ENCODE results near the gene SLC9A9. TPM values are rescaled to one million over a fixed set of nuclear protein-coding genes. Genes with fewer than 3 reads are reported as not detected.

Gene SLC9A9
- polyA plus RNA-seq, 1 donor, result 6.3 TPM

DNA sequence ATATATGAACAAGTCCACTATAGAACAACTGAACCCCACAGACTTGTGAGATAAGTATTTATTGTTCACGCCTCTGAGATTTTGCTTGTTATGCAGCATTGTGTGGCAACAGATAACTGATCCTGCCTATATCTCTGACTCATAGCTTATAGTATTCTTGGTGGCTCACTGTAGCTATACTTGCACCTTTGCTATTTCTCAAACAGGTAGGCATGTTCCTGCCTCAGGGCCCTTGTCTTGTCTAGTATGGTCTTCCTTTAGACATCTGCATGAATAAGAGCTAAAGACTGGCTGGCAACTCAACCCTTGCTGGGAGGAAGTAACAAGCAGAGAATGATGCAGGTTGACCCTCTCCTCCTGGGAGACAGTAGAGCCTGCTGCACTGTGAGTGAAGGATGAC is 472.6 kb downstream of the SLC9A9 start:
- H3K36me3 ChIP-seq (ENCODE audit: control insufficient read depth, insufficient read depth, low read length), result no peaks in the 10 kb centered on the region
- H3K27me3 ChIP-seq (ENCODE audit: control insufficient read depth, insufficient read depth, low read length), result no peaks in the 10 kb centered on the region
- H3K4me3 ChIP-seq (ENCODE audit: low read length), result no peak overlapping the region
- WGBS (ENCODE audit: insufficient coverage, low lambda C conversion rate), result no CpG with 5 or more reads among the region's 1 CpG
- no peak overlapping the region for H3K27ac ChIP-seq (ENCODE audit: low read length)
- H3K9me3 ChIP-seq (ENCODE audit: control insufficient read depth, low read depth, low read length), result no peaks in the 10 kb centered on the region
- no peaks in the 10 kb centered on the region for H3K4me1 ChIP-seq (ENCODE audit: control insufficient read depth, insufficient read depth, low read length)
- no peak for DNase-seq

DNA sequence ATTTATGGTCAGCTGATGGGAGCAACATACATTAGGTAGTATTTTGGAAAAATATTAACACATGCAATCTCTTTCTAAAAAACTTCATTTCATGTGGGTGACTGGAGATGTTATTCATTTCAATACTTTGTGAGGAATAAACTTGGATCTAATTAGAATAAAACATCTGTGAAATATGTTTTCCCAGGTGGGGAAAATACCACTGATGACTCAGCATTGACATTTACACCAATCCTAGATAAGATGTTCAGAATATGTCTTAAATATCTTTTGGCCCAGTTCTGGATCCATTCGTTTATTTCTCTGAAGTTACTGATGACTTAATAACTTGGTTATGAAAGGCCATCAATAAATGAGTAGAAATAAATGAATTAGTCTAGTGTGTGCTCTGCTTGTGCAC is 481.1 kb downstream of the SLC9A9 start:
- Histone ChIP-seq H3K4me1 (ENCODE audit: control insufficient read depth, insufficient read depth, low read length) (no peaks in the 10 kb centered on the region), H3K27me3 (ENCODE audit: control insufficient read depth, insufficient read depth, low read length) (no peaks in the 10 kb centered on the region), H3K27ac (ENCODE audit: low read length) (no peak overlapping the region), H3K36me3 (ENCODE audit: control insufficient read depth, insufficient read depth, low read length) (no peaks in the 10 kb centered on the region), H3K4me3 (ENCODE audit: low read length) (no peak overlapping the region), H3K9me3 (ENCODE audit: control insufficient read depth, low read depth, low read length) (no peaks in the 10 kb centered on the region)
- DNase-seq, result no peak
- no CpG with 5 or more reads among the region's 1 CpG for WGBS (ENCODE audit: insufficient coverage, low lambda C conversion rate)

DNA sequence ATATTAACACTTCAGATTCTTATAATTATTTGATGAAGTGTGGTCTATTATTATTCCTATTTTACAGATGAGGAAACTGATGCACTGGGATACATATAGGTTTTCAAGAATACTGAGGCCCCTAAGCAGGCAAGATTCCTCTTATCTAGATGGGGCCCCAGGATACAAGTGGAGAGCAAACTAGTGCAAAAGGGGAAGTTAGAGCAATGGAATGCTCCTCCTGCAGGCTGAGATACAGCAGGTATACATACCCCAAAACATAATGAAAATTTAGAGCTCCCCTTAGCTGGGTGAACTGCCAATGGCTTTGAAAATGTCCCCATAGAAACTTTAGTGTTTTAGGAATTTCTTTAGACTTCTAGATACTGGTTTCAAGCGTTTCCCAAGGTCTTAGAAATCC is 481.6 kb downstream of the SLC9A9 start:
- Histone ChIP-seq H3K27ac (ENCODE audit: low read length) (no peak overlapping the region), H3K9me3 (ENCODE audit: control insufficient read depth, low read depth, low read length) (no peaks in the 10 kb centered on the region), H3K36me3 (ENCODE audit: control insufficient read depth, insufficient read depth, low read length) (no peaks in the 10 kb centered on the region), H3K4me3 (ENCODE audit: low read length) (no peak overlapping the region), H3K27me3 (ENCODE audit: control insufficient read depth, insufficient read depth, low read length) (no peaks in the 10 kb centered on the region), H3K4me1 (ENCODE audit: control insufficient read depth, insufficient read depth, low read length) (no peaks in the 10 kb centered on the region)
- no CpG with 5 or more reads among the region's 1 CpG for WGBS (ENCODE audit: insufficient coverage, low lambda C conversion rate)
- DNase-seq, result no peak

DNA sequence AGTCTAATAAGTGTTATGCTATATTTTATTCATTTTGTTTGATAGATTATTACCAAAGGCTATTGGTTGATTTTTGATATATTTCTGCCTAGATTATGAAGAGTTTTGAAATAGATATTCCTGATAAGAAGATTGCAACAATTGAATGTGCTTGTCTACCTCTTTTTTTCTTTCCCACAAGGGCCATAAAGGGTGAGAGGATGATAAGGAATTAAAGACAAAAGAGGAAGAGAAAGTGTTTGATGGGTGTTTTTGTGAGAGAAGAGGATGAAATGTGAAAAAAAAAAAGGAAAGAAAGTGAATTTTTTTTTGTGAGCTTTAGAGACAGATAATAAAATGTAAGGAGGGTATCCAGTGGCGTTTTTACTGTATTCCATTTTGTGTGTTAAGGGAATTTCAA is 484.3 kb downstream of the SLC9A9 start:
- no peaks in the 10 kb centered on the region for H3K9me3 ChIP-seq (ENCODE audit: control insufficient read depth, low read depth, low read length)
- H3K27ac ChIP-seq (ENCODE audit: low read length), result no peak overlapping the region
- WGBS (ENCODE audit: insufficient coverage, low lambda C conversion rate), result 80% methylated on average over 1 of the region's 1 CpG
- no peaks in the 10 kb centered on the region for H3K4me1 ChIP-seq (ENCODE audit: control insufficient read depth, insufficient read depth, low read length)
- no peaks in the 10 kb centered on the region for H3K27me3 ChIP-seq (ENCODE audit: control insufficient read depth, insufficient read depth, low read length)
- no peaks in the 10 kb centered on the region for H3K36me3 ChIP-seq (ENCODE audit: control insufficient read depth, insufficient read depth, low read length)
- DNase-seq, result no peak
- no peak overlapping the region for H3K4me3 ChIP-seq (ENCODE audit: low read length)

DNA sequence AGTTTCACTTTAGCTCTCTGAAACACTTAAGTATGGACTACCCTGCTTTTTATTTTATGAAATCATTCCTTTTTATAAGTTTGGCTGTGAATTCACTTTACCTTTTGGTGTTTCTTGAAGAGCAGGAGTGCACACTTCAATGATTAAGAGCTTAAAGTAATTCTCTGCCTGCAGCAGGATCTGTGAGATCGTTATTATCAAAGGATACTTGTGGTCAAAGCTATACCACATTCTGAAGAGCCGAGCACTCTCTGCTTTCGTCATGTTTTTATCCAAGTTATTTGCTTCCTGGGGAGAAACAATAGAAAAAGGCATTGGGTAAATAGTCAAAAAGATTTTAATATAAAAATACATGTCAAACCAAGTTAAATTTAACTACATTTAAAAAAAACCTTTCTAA is 485.0 kb downstream of the SLC9A9 start:
- Histone ChIP-seq H3K27me3 (ENCODE audit: control insufficient read depth, insufficient read depth, low read length) (no peaks in the 10 kb centered on the region), H3K36me3 (ENCODE audit: control insufficient read depth, insufficient read depth, low read length) (no peaks in the 10 kb centered on the region), H3K4me1 (ENCODE audit: control insufficient read depth, insufficient read depth, low read length) (no peaks in the 10 kb centered on the region), H3K4me3 (ENCODE audit: low read length) (no peak overlapping the region), H3K27ac (ENCODE audit: low read length) (no peak overlapping the region), H3K9me3 (ENCODE audit: control insufficient read depth, low read depth, low read length) (no peaks in the 10 kb centered on the region)
- WGBS (ENCODE audit: insufficient coverage, low lambda C conversion rate), result 83% methylated on average over 1 of the region's 3 CpGs
- DNase-seq, result no peak

DNA sequence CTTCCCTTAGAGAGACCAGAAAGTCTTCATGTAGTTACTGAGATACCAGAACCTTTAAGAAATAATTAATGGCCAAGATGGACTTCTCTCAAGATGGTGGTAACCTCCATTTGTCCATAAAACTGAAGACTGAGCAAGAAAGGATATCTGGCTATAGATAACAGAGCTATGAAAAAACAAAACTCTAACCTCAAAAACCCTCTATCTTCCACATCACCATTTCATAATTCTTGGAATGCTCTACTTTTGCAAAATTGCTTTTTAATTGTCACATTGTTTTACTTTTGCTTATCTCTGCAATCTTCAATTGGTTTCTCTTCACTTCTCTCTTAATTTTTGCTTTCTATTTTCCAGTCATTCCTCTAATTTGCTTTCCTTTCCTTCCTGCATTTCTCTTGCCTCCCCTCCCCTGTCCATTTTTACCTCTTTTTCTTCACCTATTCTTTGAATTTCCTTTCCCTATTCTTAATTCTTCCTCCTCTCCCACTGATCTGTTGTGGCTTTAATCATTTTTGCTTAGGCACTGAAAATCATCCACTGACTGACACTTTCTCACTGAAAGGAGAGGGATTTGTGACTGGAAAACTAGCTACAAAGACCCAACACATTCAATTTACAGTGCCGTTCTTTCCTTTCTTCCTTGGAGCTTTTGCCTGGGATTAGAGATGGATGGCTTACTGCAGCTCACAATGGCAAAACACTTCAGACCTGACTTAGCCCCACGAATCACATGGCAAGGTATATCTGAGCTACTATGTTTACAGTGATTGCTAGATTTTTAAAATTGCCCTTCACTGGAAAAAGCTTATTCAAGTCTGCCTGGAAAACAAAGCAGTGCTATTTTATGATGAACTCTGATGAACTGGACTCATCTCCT is 485.9 kb downstream of the SLC9A9 start:
- no peaks in the 10 kb centered on the region for H3K36me3 ChIP-seq (ENCODE audit: control insufficient read depth, insufficient read depth, low read length)
- no peaks in the 10 kb centered on the region for H3K27me3 ChIP-seq (ENCODE audit: control insufficient read depth, insufficient read depth, low read length)
- WGBS (ENCODE audit: insufficient coverage, low lambda C conversion rate), result no CpG with 5 or more reads among the region's 2 CpGs
- no peak overlapping the region for H3K4me3 ChIP-seq (ENCODE audit: low read length)
- H3K9me3 ChIP-seq (ENCODE audit: control insufficient read depth, low read depth, low read length), result no peaks in the 10 kb centered on the region
- no peak overlapping the region for H3K27ac ChIP-seq (ENCODE audit: low read length)
- no peaks in the 10 kb centered on the region for H3K4me1 ChIP-seq (ENCODE audit: control insufficient read depth, insufficient read depth, low read length)
- DNase-seq, result no peak

DNA sequence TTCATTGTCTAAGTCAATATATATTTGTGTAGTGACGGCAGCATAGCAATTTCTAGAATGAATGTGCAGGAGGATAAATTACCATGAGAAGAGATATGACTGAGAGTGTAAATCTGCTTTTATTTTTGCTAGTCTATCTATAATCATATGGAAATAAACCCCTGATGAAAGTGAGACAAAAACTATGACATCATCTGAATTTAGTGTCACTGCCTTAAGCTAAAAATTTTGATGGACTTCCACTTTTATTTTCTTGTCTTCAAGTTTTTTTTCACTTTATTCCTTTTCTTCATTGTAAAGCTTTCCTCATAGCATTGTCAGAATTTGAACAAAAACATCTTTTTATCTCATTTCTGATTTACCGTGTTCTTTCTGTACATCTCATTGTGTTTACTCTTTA is 486.7 kb downstream of the SLC9A9 start:
- H3K36me3 ChIP-seq (ENCODE audit: control insufficient read depth, insufficient read depth, low read length), result no peaks in the 10 kb centered on the region
- H3K27me3 ChIP-seq (ENCODE audit: control insufficient read depth, insufficient read depth, low read length), result no peaks in the 10 kb centered on the region
- no peaks in the 10 kb centered on the region for H3K4me1 ChIP-seq (ENCODE audit: control insufficient read depth, insufficient read depth, low read length)
- H3K9me3 ChIP-seq (ENCODE audit: control insufficient read depth, low read depth, low read length), result no peaks in the 10 kb centered on the region
- H3K4me3 ChIP-seq (ENCODE audit: low read length), result no peak overlapping the region
- no peak for DNase-seq
- WGBS (ENCODE audit: insufficient coverage, low lambda C conversion rate), result 88% methylated on average over 1 of the region's 2 CpGs
- no peak overlapping the region for H3K27ac ChIP-seq (ENCODE audit: low read length)

DNA sequence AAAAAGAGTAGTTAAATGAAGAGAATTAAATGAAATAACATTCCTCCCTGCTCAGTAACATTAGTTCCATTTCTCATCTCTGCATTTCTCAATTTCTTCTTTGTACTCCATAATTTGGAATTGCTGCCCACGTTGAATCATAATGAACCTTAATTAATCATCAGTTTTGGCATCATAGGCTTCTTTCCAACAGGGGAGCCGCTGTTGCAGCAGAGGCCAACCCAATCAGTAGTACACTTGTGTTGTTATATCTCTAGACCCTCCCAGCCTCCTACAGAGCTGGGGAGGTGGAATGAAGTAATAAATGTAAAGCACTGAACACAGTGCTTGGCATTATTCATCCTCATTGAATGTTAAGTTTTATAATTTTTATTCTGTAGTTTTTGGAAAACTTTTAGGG is 488.0 kb downstream of the SLC9A9 start:
- H3K9me3 ChIP-seq (ENCODE audit: control insufficient read depth, low read depth, low read length), result no peaks in the 10 kb centered on the region
- WGBS (ENCODE audit: insufficient coverage, low lambda C conversion rate), result no CpG with 5 or more reads among the region's 2 CpGs
- no peak for DNase-seq
- H3K4me1 ChIP-seq (ENCODE audit: control insufficient read depth, insufficient read depth, low read length), result no peaks in the 10 kb centered on the region
- no peak overlapping the region for H3K4me3 ChIP-seq (ENCODE audit: low read length)
- H3K27ac ChIP-seq (ENCODE audit: low read length), result no peak overlapping the region
- no peaks in the 10 kb centered on the region for H3K27me3 ChIP-seq (ENCODE audit: control insufficient read depth, insufficient read depth, low read length)
- H3K36me3 ChIP-seq (ENCODE audit: control insufficient read depth, insufficient read depth, low read length), result no peaks in the 10 kb centered on the region

DNA sequence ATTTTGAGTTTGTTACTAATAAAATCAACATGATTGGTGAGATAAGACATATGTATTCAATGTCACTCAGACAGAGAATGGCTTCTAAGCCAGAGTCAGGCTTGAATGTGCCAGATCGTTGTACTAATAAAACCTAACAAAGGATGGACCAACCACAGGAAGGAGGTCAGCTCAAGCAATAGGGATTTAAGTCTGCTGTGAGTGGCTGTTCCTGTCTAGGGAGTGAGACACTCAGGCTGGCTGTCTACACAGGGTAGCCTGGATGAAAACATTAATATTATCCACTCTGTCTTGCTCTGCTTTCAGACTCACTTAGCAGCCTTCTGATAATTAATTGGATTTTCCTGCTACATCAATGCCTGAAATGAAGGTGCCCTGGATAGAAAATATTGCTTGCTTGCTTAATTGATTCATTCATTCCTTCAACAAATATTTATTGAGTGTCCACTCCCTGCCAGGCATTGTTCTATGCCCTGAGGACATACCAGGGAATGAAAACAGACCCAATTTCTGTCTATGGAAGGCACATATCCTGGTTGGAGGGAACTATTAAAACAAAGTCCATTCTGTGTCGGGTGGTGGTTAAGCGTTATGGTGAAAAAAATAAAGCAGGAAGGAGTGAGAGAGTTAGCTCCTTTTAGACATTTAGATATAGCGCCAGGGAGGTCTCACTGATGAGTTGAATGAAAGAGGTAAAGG is 489.3 kb downstream of the SLC9A9 start:
- H3K9me3 ChIP-seq (ENCODE audit: control insufficient read depth, low read depth, low read length), result no peaks in the 10 kb centered on the region
- no peaks in the 10 kb centered on the region for H3K27me3 ChIP-seq (ENCODE audit: control insufficient read depth, insufficient read depth, low read length)
- no peaks in the 10 kb centered on the region for H3K4me1 ChIP-seq (ENCODE audit: control insufficient read depth, insufficient read depth, low read length)
- WGBS (ENCODE audit: insufficient coverage, low lambda C conversion rate), result 71% methylated on average over 2 of the region's 4 CpGs
- H3K36me3 ChIP-seq (ENCODE audit: control insufficient read depth, insufficient read depth, low read length), result no peaks in the 10 kb centered on the region
- H3K27ac ChIP-seq (ENCODE audit: low read length), result no peak overlapping the region
- no peak for DNase-seq
- H3K4me3 ChIP-seq (ENCODE audit: low read length), result no peak overlapping the region

DNA sequence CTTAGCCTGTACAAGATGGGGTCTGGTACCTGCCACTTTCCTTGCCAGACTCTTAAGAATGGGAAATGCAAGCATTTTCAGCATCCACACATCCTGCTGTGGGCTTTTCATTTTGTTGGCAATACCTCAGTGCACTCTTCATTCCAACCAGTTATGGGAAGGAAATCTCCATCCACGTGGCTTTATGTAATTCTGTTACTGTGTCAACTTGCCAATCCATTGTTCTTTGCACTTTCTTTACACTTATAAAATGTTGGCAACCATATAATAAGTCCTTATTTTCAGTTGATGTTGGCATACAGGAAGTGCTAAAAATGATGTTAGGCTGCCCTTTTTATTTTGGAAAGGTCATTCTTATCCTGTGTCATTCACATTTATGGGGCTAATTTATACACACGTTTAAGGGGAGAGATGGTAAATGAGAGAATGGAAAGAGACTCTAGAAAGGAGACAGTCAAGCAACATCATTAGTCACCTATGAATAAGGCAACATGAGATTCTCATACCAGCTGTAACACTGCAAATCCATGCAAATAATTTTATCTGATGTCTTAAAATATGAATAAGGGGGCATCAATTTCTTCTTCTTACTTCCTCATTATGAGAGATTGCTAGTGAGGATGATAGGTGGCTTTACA is 490.0 kb downstream of the SLC9A9 start:
- no peaks in the 10 kb centered on the region for H3K9me3 ChIP-seq (ENCODE audit: control insufficient read depth, low read depth, low read length)
- no peak for DNase-seq
- no peak overlapping the region for H3K4me3 ChIP-seq (ENCODE audit: low read length)
- H3K27me3 ChIP-seq (ENCODE audit: control insufficient read depth, insufficient read depth, low read length), result no peaks in the 10 kb centered on the region
- H3K27ac ChIP-seq (ENCODE audit: low read length), result no peak overlapping the region
- WGBS (ENCODE audit: insufficient coverage, low lambda C conversion rate), result 57% methylated on average over 1 of the region's 2 CpGs
- no peaks in the 10 kb centered on the region for H3K4me1 ChIP-seq (ENCODE audit: control insufficient read depth, insufficient read depth, low read length)
- H3K36me3 ChIP-seq (ENCODE audit: control insufficient read depth, insufficient read depth, low read length), result no peaks in the 10 kb centered on the region
